RKO (cell line): ENCODE measurements around the gene TRUB2.

ENCODE experiments used
- DNase-seq: peaks from one replicate; pipeline ENCODE4 v3.0.0-alpha.2; 2016; ENCODE audit warnings: low spot score

TRUB2 gene

DNA sequence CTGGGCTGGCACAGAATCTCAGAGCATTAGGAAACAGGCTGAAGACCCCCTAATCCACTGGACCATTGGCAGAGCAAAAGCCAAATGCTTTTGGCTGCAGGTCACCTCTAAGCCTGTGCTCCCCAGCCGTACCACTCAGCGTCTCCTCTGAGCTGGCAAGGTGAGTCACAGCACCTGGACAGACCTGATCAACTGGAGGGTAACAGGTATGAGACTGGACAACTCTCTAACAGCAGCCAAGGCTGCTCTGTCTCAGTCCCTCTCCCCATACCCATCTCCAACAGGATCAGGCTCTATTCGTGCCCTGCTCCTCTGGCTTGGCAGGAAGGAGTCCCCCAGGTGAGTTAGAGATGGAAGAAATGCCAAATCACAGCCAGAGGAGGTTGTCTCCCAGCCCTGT is 51.1 kb downstream of the TRUB2 start:
- no peak for DNase-seq

DNA sequence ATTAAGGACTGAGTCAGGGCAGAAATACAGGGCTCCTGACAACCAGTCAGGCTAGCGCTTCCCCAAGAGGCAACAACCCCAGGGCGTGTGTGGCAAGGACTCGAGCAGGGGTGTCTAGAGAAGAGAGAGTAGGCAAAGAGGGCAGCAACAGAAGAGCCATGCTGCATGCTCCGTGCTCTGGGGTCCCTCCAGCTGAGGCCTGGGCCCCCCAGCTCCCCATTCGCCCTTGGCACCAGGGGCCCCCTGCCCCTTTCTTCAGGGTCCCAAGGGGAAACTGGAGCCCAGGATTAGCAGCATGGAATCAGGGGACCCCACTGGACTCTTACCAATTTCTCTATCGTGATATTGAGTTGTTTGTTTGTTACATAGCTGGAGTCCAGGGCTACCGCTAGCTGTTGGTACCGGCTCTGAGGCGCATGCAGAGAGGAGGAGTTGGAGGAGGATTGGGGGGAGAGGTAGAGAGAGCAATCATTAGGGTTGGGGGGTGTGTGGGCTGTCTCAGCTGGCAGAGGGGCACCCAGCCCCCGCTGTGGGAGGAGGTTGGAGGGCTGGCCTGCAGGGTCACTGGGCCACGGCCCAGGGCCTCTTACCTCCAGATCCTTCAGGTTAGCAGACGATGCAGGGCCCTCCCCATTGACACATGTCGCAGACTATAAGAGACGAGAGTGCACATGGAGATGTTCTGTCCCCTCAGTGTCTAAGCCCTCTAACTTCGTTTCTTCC is 55.2 kb downstream of the TRUB2 start:
- no peak for DNase-seq

DNA sequence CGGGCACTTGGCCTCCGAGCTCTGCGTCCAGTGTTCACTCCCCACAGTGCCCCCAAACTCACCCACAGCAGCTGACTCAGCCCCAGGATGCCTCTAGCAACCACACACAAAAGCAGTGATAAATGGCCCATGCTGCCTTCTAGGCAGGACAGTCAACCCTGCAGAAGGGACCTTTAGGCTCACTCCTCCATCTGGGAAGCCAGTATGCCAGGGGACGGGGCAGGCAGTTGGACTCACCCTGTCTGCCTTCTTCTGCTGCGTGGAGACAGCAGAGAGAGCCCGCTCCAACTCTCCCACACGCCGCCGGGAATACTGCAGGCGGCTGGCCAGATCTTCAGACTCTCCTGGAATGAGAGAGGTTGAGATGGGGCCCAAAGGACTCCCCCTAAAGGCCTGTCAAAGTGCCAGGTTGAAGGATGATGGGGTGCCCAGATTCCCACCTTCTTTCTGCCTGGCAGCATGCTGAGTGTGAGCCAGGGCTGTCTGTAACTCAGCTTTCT is 56.8 kb downstream of the TRUB2 start:
- no peak for DNase-seq

DNA sequence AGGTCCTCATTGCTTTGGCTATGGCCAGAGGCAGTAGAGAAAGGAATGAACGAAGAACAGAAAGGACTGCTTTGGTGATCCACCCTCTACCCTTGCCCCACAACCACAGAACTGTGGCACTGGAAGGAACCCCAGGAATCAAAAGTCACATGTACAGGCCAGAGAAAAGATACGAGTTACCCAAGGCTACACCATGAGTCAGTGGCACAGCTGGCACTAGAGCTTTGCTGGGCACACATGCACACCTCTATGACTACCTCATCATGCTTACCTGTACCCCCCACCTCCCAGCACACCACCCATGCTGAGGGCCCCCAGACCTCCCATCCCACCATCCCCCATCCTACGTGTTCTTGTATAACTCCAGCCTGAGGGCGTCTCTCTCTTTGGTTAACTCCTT is 59.6 kb downstream of the TRUB2 start:
- no peak for DNase-seq

DNA sequence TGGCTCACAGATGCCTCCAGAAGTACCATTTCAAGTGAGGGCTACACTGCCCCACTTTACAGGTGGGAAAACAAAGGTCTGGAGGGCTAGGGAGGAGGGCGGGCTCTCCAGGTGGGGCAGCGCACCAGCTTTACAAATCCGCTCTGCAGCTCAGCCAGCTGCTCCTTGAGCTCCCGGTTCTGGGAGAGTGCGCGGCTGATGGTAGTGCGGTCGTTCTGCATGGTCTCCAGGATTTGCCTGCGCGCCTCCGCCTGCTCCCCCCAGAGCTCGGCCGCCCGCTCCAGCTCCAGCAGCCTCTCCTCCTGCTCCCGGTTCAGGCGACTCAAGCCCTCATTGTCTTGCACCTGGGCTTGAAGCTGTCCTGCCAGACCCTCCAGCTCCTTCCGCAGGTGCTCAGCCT is 61.9 kb downstream of the TRUB2 start:
- no peak for DNase-seq

DNA sequence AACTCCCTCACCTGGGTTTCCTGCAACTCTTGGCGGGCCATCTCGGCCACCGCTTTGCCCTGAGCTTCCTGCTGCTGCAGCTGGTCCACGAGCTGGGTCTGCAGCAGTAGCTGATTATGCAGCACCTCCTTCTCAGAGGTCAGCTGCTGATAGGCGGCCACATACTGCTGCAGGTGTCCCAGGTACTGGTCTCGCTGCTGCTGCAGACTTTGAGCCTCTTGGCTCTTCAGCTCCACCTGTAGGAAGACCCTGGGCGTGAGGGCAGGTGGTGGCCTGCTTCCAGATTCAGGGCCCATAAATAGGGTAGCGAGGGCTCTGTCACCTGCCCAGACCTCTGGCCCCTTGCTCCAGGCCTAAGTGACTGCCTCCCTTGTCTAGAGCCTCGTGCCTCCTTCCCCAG is 63.1 kb downstream of the TRUB2 start:
- no peak for DNase-seq

DNA sequence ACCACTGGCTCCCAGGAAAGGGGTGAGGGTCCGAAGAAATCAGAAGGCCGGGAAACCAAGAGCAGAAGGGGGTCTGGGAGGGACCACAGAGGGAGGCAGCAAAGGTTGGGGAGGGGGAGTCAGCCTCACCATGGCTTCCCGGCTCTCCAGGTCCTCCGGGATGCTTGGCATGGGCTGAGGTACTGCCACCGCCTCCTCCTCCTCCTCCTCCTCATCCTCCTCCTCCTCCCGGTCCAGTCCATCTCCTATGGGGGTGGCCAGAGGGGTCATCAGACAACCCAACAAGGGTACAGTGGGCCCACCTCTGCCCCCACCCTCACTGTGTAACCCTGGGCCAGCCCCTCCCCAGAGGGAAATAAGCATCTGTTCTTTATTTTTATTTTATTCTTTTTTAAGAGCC is 63.9 kb downstream of the TRUB2 start:
- no peak for DNase-seq

DNA sequence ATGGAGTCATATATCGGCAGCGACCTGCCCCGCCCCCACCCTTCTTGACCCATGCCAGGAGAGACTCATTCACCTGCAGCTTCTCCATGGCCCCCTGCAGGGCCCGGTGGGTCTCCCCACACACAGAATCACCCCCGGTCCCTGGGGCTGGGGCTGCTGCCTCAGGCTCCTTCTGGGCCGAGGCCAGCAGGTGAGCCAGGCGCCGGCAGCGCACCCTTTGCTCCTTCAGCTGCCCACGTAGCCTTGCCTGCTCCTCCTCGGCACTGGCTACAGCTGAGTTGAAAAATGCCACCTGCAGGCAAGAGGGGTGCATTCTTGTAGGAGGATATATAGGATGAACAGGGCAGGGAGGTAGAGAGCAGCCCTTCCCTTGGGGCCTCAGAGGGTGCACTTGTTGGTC is 64.3 kb downstream of the TRUB2 start:
- DNase-seq = no peak

DNA sequence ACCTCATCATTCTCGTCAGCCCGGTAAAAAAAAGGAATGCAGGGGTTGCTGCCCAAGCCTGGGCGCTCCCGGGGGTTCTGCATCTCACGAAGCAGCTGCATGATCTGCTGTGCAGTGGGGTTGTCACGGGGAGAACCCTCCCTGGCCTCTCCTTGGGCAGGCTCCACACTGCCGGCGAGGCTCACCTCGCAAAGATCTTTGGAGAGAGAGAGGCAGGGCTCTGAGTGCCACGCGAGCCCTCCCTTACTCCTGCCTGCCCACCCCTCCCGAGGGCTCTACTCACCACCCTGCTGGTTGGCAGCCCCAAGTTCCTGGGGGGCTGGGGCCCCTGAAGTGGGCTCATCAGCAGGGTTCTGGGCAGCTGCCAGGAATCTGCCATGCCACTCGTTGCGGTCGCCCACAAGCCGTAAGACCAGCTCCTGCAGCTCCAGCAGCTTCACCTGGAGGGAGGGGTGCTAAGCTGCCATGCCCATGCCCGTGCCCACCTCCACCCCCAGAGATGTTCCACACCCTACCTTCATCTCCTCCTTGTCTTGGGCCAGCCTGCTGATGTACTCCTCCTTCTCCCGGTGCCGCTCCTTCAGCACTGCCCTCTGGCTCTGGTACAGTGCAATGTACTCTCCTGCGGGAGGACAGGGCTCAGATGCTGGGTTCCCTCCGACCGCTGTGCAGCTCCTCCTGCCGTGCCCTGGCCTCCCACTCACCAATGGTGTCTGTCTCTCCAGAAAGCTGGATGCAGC is 65.0 kb downstream of the TRUB2 start:
- DNase-seq = no peak
